A673 (cell line): ENCODE measurements around the gene ECEL1.

Experiments
- CTCF ChIP-seq: fragments of 300-800, 200-600 bp; sonication (generic); conservative IDR thresholded peaks from 2 replicates; pipeline ENCODE4 v1.5.1; 2017; ENCODE audit warnings: low read depth, mild to moderate bottlenecking, antibody characterized with exemption, low read length, moderate library complexity, mixed read lengths
- EZH2 ChIP-seq: fragments of 200-600 bp; sonication (generic); IDR thresholded peaks from 2 replicates; pipeline ENCODE4 v1.6.1; 2017; ENCODE audit warnings: borderline replicate concordance, low read depth, mild to moderate bottlenecking, mixed read lengths, antibody characterized with exemption, low read length; ENCODE audit not compliant: poor library complexity, severe bottlenecking

GRCh38 chr2:232498452-232498851, 10.8 kb upstream of the ECEL1 start:
- TF ChIP-seq CTCF, result no peak
- no peak for TF ChIP-seq EZH2
